ENCODE results near the gene TSC2.
A peak's percentile ranks its signal among the peaks of the same experiment; 100 is the strongest.
"Not testable (repeated sequence)": the region's sequence is repeated elsewhere in the genome, so short reads cannot be mapped to it uniquely, and the experiment has no call there.

TSC2 gene

GRCh38 chr16:2121853-2122252 is 74.1 kb downstream of the TSC2 start:
- Histone ChIP-seq H3K4me1 (ENCODE audit: low read length) (no peaks in the 10 kb centered on the region), H3K79me2 (ENCODE audit: low read length) (no peaks in the 10 kb centered on the region), H3K9me3 (ENCODE audit: insufficient read depth, low read length) (no peaks in the 10 kb centered on the region), H3K9ac (ENCODE audit: low read length) (no peak overlapping the region), H2AFZ (ENCODE audit: low read depth, low read length) (no peak overlapping the region), H4K20me1 (ENCODE audit: insufficient read depth, low read length) (no peaks in the 10 kb centered on the region; the same call in 1 of the 2 replicates), H3K36me3 (replicated peaks; ENCODE audit: low read depth, low read length) (no peaks in the 10 kb centered on the region), H3K27me3 (ENCODE audit: low read depth, low read length) (no peaks in the 10 kb centered on the region), H3K4me2 (ENCODE audit: low read length) (peak overlapping the region; percentile 2; the same call in 1 of the 2 replicates), H3K27ac (ENCODE audit: low read length) (no peak overlapping the region), H3K4me3 (ENCODE audit: low read length) (no peak overlapping the region)
- TF ChIP-seq CTCF (IDR thresholded peaks at IDR 0.05; ENCODE audit: low read depth, low read length) (no peak), EZH2phosphoT487 (IDR thresholded peaks at IDR 0.05; ENCODE audit: low read depth) (no peak)

GRCh38 chr16:2122429-2122828 is 74.6 kb downstream of the TSC2 start:
- Histone ChIP-seq H3K4me3 (ENCODE audit: low read length) (no peak overlapping the region), H4K20me1 (ENCODE audit: insufficient read depth, low read length) (peaks cover 5% of the 10 kb centered on the region), H3K9me3 (ENCODE audit: insufficient read depth, low read length) (no peaks in the 10 kb centered on the region), H3K27ac (ENCODE audit: low read length) (no peak overlapping the region), H2AFZ (ENCODE audit: low read depth, low read length) (no peak overlapping the region), H3K4me1 (ENCODE audit: low read length) (no peaks in the 10 kb centered on the region), H3K9ac (ENCODE audit: low read length) (no peak overlapping the region), H3K79me2 (ENCODE audit: low read length) (no peaks in the 10 kb centered on the region), H3K4me2 (ENCODE audit: low read length) (no peak overlapping the region), H3K27me3 (ENCODE audit: low read depth, low read length) (no peaks in the 10 kb centered on the region), H3K36me3 (replicated peaks; ENCODE audit: low read depth, low read length) (no peaks in the 10 kb centered on the region)
- no peak for TF ChIP-seq EZH2phosphoT487 (IDR thresholded peaks at IDR 0.05; ENCODE audit: low read depth)
- no peak for TF ChIP-seq CTCF (IDR thresholded peaks at IDR 0.05; ENCODE audit: low read depth, low read length)

- H3K4me1 ChIP-seq (ENCODE audit: low read length) = not testable (repeated sequence)
These were observed 75.3 kb downstream of the TSC2 start for GRCh38 chr16:2122934-2123683.

GRCh38 chr16:2123706-2124376 is 76.1 kb downstream of the TSC2 start:
- H3K79me2 ChIP-seq (ENCODE audit: low read length); H3K4me1 ChIP-seq (ENCODE audit: low read length); H3K36me3 ChIP-seq (replicated peaks; ENCODE audit: low read depth, low read length); H3K9me3 ChIP-seq (ENCODE audit: insufficient read depth, low read length); H4K20me1 ChIP-seq (ENCODE audit: insufficient read depth, low read length); H3K27ac ChIP-seq (ENCODE audit: low read length); H2AFZ ChIP-seq (ENCODE audit: low read depth, low read length); H3K9ac ChIP-seq (ENCODE audit: low read length); H3K27me3 ChIP-seq (ENCODE audit: low read depth, low read length); H3K4me3 ChIP-seq (ENCODE audit: low read length); H3K4me2 ChIP-seq (ENCODE audit: low read length): not testable (repeated sequence)

More at GRCh38 chr16:2122934-2123683, 75.3 kb downstream of the TSC2 start:
- not testable (repeated sequence) for H3K36me3 ChIP-seq (replicated peaks; ENCODE audit: low read depth, low read length); H3K9ac ChIP-seq (ENCODE audit: low read length); H3K79me2 ChIP-seq (ENCODE audit: low read length); H3K4me3 ChIP-seq (ENCODE audit: low read length); H3K27ac ChIP-seq (ENCODE audit: low read length); H4K20me1 ChIP-seq (ENCODE audit: insufficient read depth, low read length); H2AFZ ChIP-seq (ENCODE audit: low read depth, low read length); H3K9me3 ChIP-seq (ENCODE audit: insufficient read depth, low read length); H3K4me2 ChIP-seq (ENCODE audit: low read length); H3K27me3 ChIP-seq (ENCODE audit: low read depth, low read length)

GRCh38 chr16:2124377-2124693 is 76.5 kb downstream of the TSC2 start:
- not testable (repeated sequence) for H3K79me2 ChIP-seq (ENCODE audit: low read length); H3K4me2 ChIP-seq (ENCODE audit: low read length); H2AFZ ChIP-seq (ENCODE audit: low read depth, low read length); H3K4me1 ChIP-seq (ENCODE audit: low read length); H3K27me3 ChIP-seq (ENCODE audit: low read depth, low read length); H3K4me3 ChIP-seq (ENCODE audit: low read length); H4K20me1 ChIP-seq (ENCODE audit: insufficient read depth, low read length); H3K27ac ChIP-seq (ENCODE audit: low read length); H3K9ac ChIP-seq (ENCODE audit: low read length); H3K36me3 ChIP-seq (replicated peaks; ENCODE audit: low read depth, low read length); H3K9me3 ChIP-seq (ENCODE audit: insufficient read depth, low read length)

- H3K36me3 ChIP-seq (replicated peaks; ENCODE audit: low read depth, low read length); H4K20me1 ChIP-seq (ENCODE audit: insufficient read depth, low read length); H3K9me3 ChIP-seq (ENCODE audit: insufficient read depth, low read length); H2AFZ ChIP-seq (ENCODE audit: low read depth, low read length); H3K9ac ChIP-seq (ENCODE audit: low read length); H3K27me3 ChIP-seq (ENCODE audit: low read depth, low read length); H3K27ac ChIP-seq (ENCODE audit: low read length); H3K4me1 ChIP-seq (ENCODE audit: low read length); H3K4me2 ChIP-seq (ENCODE audit: low read length); H3K4me3 ChIP-seq (ENCODE audit: low read length); H3K79me2 ChIP-seq (ENCODE audit: low read length): not testable (repeated sequence)
These were observed 77.1 kb downstream of the TSC2 start for GRCh38 chr16:2124694-2125444.

GRCh38 chr16:2125609-2126008 is 77.8 kb downstream of the TSC2 start:
- not testable (repeated sequence) for H3K4me3 ChIP-seq (ENCODE audit: low read length); H3K4me2 ChIP-seq (ENCODE audit: low read length); H3K79me2 ChIP-seq (ENCODE audit: low read length); H3K36me3 ChIP-seq (replicated peaks; ENCODE audit: low read depth, low read length); H3K27ac ChIP-seq (ENCODE audit: low read length); H4K20me1 ChIP-seq (ENCODE audit: insufficient read depth, low read length); H3K9me3 ChIP-seq (ENCODE audit: insufficient read depth, low read length); H3K27me3 ChIP-seq (ENCODE audit: low read depth, low read length); H2AFZ ChIP-seq (ENCODE audit: low read depth, low read length); H3K4me1 ChIP-seq (ENCODE audit: low read length); H3K9ac ChIP-seq (ENCODE audit: low read length)

Measured in OCI-LY3 (cell line).